ENCODE results near the gene CDC73. TPM values are rescaled to one million over a fixed set of nuclear protein-coding genes. Genes with fewer than 3 reads are reported as not detected.
A peak's percentile ranks its signal among the peaks of the same experiment; 100 is the strongest.

Gene CDC73
- total and polyA plus RNA-seq, 2 donors (not counting 1 experiment from before 2014, with no cell fraction given): 18.7 to 69.8 TPM

GRCh38 chr1:193201021-193201420 lies 79.2 kb downstream of the CDC73 start:
- H3K79me2 ChIP-seq (ENCODE audit: control insufficient read depth, insufficient read depth, low read length): peaks cover 4% of the 10 kb centered on the region
- TF ChIP-seq CTCF (conservative IDR thresholded peaks at IDR 0.05 in 1 of 2, IDR thresholded peaks at IDR 0.05 in 1 of 2; ENCODE audit: low read depth in 1 of 2, low read length in 2 of 2): no peak
- no peak for TF ChIP-seq EZH2 (IDR thresholded peaks at IDR 0.05; ENCODE audit: low read length, missing control alignments)
- no peaks in the 10 kb centered on the region for H3K4me1 ChIP-seq (ENCODE audit: control insufficient read depth, extremely low read depth, insufficient read depth, low read length)
- no peak overlapping the region for H3K4me2 ChIP-seq (ENCODE audit: extremely low read depth, insufficient read depth, low read length)
- no peaks in the 10 kb centered on the region for H3K27me3 ChIP-seq (ENCODE audit: control insufficient read depth, insufficient read depth, low read length)
- no peak overlapping the region for H3K27ac ChIP-seq (ENCODE audit: insufficient read depth, low read length)
- no peaks in the 10 kb centered on the region for H3K9me3 ChIP-seq (ENCODE audit: control insufficient read depth, insufficient read depth, low read depth, low read length)
- no peak overlapping the region for H2AFZ ChIP-seq (ENCODE audit: low read length)
- no peak overlapping the region for H3K9ac ChIP-seq (ENCODE audit: insufficient read depth, low read length)
- DNase-seq (ENCODE audit: low read depth in 2 of 2): no peak
- no peaks in the 10 kb centered on the region for H4K20me1 ChIP-seq (ENCODE audit: control insufficient read depth, extremely low read depth, insufficient read depth, low read length)
- H3K36me3 ChIP-seq (ENCODE audit: control insufficient read depth, insufficient read depth, low read length): peaks cover 1% of the 10 kb centered on the region
- H3K4me3 ChIP-seq (replicated peaks in 1 of 4; ENCODE audit: control extremely low read depth in 1 of 4, insufficient read depth in 1 of 4, low read depth in 3 of 4, low read length in 4 of 4): no peak overlapping the region

- Histone ChIP-seq H3K4me3 (replicated peaks in 1 of 4; ENCODE audit: control extremely low read depth in 1 of 4, insufficient read depth in 1 of 4, low read depth in 3 of 4, low read length in 4 of 4) (no peak overlapping the region), H2AFZ (ENCODE audit: low read length) (no peak overlapping the region), H3K4me1 (ENCODE audit: control insufficient read depth, extremely low read depth, insufficient read depth, low read length) (no peaks in the 10 kb centered on the region), H3K9ac (ENCODE audit: insufficient read depth, low read length) (no peak overlapping the region), H3K9me3 (ENCODE audit: control insufficient read depth, insufficient read depth, low read depth, low read length) (no peaks in the 10 kb centered on the region), H3K27me3 (ENCODE audit: control insufficient read depth, insufficient read depth, low read length) (no peaks in the 10 kb centered on the region), H3K79me2 (ENCODE audit: control insufficient read depth, insufficient read depth, low read length) (no peaks in the 10 kb centered on the region), H3K36me3 (ENCODE audit: control insufficient read depth, insufficient read depth, low read length) (peaks cover 2% of the 10 kb centered on the region), H3K4me2 (ENCODE audit: extremely low read depth, insufficient read depth, low read length) (no peak overlapping the region), H4K20me1 (ENCODE audit: control insufficient read depth, extremely low read depth, insufficient read depth, low read length) (no peaks in the 10 kb centered on the region), H3K27ac (ENCODE audit: insufficient read depth, low read length) (peak overlapping the region; percentile 54)
- no peak for TF ChIP-seq EZH2 (IDR thresholded peaks at IDR 0.05; ENCODE audit: low read length, missing control alignments)
- TF ChIP-seq CTCF (conservative IDR thresholded peaks at IDR 0.05 in 1 of 2, IDR thresholded peaks at IDR 0.05 in 1 of 2; ENCODE audit: low read depth in 1 of 2, low read length in 2 of 2): no peak
- no peak for DNase-seq (ENCODE audit: low read depth in 2 of 2)
Observed at GRCh38 chr1:193210996-193211395, 89.2 kb downstream of the CDC73 start.

- Histone ChIP-seq H2AFZ (ENCODE audit: low read length) (no peak overlapping the region), H3K9ac (ENCODE audit: insufficient read depth, low read length) (no peak overlapping the region), H3K4me1 (ENCODE audit: control insufficient read depth, extremely low read depth, insufficient read depth, low read length) (no peaks in the 10 kb centered on the region), H3K79me2 (ENCODE audit: control insufficient read depth, insufficient read depth, low read length) (no peaks in the 10 kb centered on the region), H3K27me3 (ENCODE audit: control insufficient read depth, insufficient read depth, low read length) (no peaks in the 10 kb centered on the region), H3K27ac (ENCODE audit: insufficient read depth, low read length) (peak overlapping the region; percentile 54), H3K4me2 (ENCODE audit: extremely low read depth, insufficient read depth, low read length) (peak overlapping the region; percentile 9), H4K20me1 (ENCODE audit: control insufficient read depth, extremely low read depth, insufficient read depth, low read length) (no peaks in the 10 kb centered on the region), H3K9me3 (ENCODE audit: control insufficient read depth, insufficient read depth, low read depth, low read length) (no peaks in the 10 kb centered on the region), H3K4me3 (replicated peaks in 1 of 4; ENCODE audit: control extremely low read depth in 1 of 4, insufficient read depth in 1 of 4, low read depth in 3 of 4, low read length in 4 of 4) (no peak overlapping the region), H3K36me3 (ENCODE audit: control insufficient read depth, insufficient read depth, low read length) (peaks cover 2% of the 10 kb centered on the region)
- peak; percentile 76 to 94 for DNase-seq (ENCODE audit: low read depth in 2 of 2)
- TF ChIP-seq CTCF (conservative IDR thresholded peaks at IDR 0.05 in 1 of 2, IDR thresholded peaks at IDR 0.05 in 1 of 2; ENCODE audit: low read depth in 1 of 2, low read length in 2 of 2) (no peak), EZH2 (IDR thresholded peaks at IDR 0.05; ENCODE audit: low read length, missing control alignments) (no peak)
Observed at GRCh38 chr1:193211539-193211938, 89.7 kb downstream of the CDC73 start.
